ENCODE results near the gene SULT4A1. TPM values are rescaled to one million over a fixed set of nuclear protein-coding genes. Genes with fewer than 3 reads are reported as not detected.

SULT4A1 gene
- total RNA-seq, 1 experiment from 2014 or later: 8.4 TPM

DNA sequence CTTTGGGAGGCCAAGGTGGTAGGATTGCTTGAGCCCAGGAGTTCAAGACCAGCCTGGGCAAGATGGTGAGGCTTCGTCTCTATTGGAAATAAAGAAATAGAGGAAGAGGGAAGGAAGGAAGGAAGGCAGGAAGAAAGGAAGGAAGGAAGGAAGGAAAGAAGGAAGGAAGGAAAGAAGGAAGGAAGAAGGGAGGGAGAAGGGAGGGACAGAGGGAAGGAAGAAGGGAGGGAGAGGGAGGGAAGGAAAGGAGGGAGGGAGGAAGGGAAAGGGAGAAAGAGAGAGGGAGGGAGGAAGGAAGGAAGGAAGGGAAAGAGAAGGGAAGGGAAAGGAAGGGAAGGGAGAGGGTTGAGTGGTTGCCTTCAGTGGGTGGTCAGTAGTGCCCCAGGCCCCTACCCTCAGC, 47.4 kb upstream of the SULT4A1 start:
- Histone ChIP-seq H2AFZ (ENCODE audit: low read depth, low read length, poor library complexity, severe bottlenecking) (no peak overlapping the region), H3K4me1 (ENCODE audit: control insufficient read depth in 1 of 2, insufficient read depth in 2 of 2, low read length in 2 of 2) (no peaks in the 10 kb centered on the region), H3K4me3 (replicated peaks in 1 of 2; ENCODE audit: low read depth in 1 of 2, low read length in 2 of 2) (no peak overlapping the region), H3K27me3 (ENCODE audit: insufficient read depth, low read length) (peaks cover 24% of the 10 kb centered on the region; the same call in 1 of the 2 replicates), H3K79me2 (ENCODE audit: insufficient read depth, low read length) (no peaks in the 10 kb centered on the region), H3K27ac (ENCODE audit: low read depth, low read length) (no peak overlapping the region), H4K20me1 (ENCODE audit: insufficient read depth) (no peaks in the 10 kb centered on the region), H3K9me3 (ENCODE audit: control insufficient read depth in 1 of 2, insufficient read depth in 1 of 2, low read depth in 1 of 2, low read length in 2 of 2) (no peaks in the 10 kb centered on the region), H3K9me2 (ENCODE audit: insufficient read depth) (no peaks in the 10 kb centered on the region), H3K36me3 (ENCODE audit: control insufficient read depth in 1 of 2, insufficient read depth in 2 of 2, low read length in 2 of 2) (no peaks in the 10 kb centered on the region), H3K4me2 (ENCODE audit: low read length) (no peak overlapping the region), H3K9ac (ENCODE audit: low read length) (no peak overlapping the region)
- no peak for TF ChIP-seq SRF (IDR thresholded peaks at IDR 0.05; ENCODE audit: low read depth)
- no peak for TF ChIP-seq FOSL1 (IDR thresholded peaks at IDR 0.05; ENCODE audit: low read depth)
- no peak for TF ChIP-seq RAD21 (IDR thresholded peaks at IDR 0.05; ENCODE audit: low read depth)
- no peak for TF ChIP-seq CTCF (IDR thresholded peaks at IDR 0.05 in 2 of 3, conservative IDR thresholded peaks at IDR 0.05 in 1 of 3; ENCODE audit: borderline replicate concordance in 1 of 3, insufficient read depth in 1 of 3, low read depth in 2 of 3, low read length in 2 of 3)
- TF ChIP-seq ZFX (IDR thresholded peaks at IDR 0.05): no peak
- ATAC-seq (no peak), DNase-seq (ENCODE audit: low read depth, low spot score) (no peak)
- ChIA-PET RAD21 (ENCODE audit: low non-redundant PET in 1 of 2, low total read pairs in 2 of 2, uncharacterized antibody in 2 of 2, unreplicated experiment in 2 of 2) (no interaction called here), CTCF (no interaction called here), POLR2A (no interaction called here)
- intact Hi-C loops (cut with micrococcal nuclease): no loop called here
- no TSS peak for BruUV-seq (replicated peaks)

DNA sequence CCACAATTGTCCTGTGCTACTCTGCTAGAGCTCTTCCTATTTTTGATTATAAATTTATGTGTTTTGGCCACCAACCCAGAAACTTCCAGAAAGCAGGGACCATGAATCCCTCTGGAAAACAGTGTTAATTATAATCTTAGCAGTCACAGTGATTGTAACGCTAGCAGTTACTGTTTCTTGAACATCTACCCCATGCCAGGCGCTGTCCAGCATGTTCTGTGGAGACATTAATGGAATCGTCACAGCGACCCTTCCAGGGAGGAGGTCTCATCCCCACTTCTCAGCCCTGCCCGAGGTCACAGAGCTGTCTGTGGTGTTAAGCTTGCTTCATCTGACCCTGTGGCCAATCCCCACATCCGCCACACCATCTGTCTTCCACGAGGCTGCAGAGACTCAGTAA, 43.4 kb upstream of the SULT4A1 start:
- ATAC-seq (no peak), DNase-seq (ENCODE audit: low read depth, low spot score) (no peak)
- BruUV-seq (replicated peaks): no TSS peak
- H2AFZ ChIP-seq (ENCODE audit: low read depth, low read length, poor library complexity, severe bottlenecking): no peak overlapping the region
- H3K4me1 ChIP-seq (ENCODE audit: control insufficient read depth in 1 of 2, insufficient read depth in 2 of 2, low read length in 2 of 2): peaks cover 0 to 5% of the 10 kb centered on the region in 2 experiments; a peak in 2 of 4 replicates
- ChIA-PET CTCF (interaction anchor here (2.0 kb wide), 1 partner anchor 23 kb away, joined by 5 read pairs; no protein-coding TSS in a partner anchor), POLR2A (no interaction called here), RAD21 (ENCODE audit: low non-redundant PET in 1 of 2, low total read pairs in 2 of 2, uncharacterized antibody in 2 of 2, unreplicated experiment in 2 of 2) (no interaction called here)
- no peak overlapping the region for H3K4me2 ChIP-seq (ENCODE audit: low read length)
- intact Hi-C loops (cut with micrococcal nuclease): no loop called here
- H3K4me3 ChIP-seq (replicated peaks in 1 of 2; ENCODE audit: low read depth in 1 of 2, low read length in 2 of 2): no peak overlapping the region
- no peaks in the 10 kb centered on the region for H3K36me3 ChIP-seq (ENCODE audit: control insufficient read depth in 1 of 2, insufficient read depth in 2 of 2, low read length in 2 of 2)
- no peaks in the 10 kb centered on the region for H4K20me1 ChIP-seq (ENCODE audit: insufficient read depth)
- H3K9me2 ChIP-seq (ENCODE audit: insufficient read depth): no peaks in the 10 kb centered on the region
- no peaks in the 10 kb centered on the region for H3K79me2 ChIP-seq (ENCODE audit: insufficient read depth, low read length)
- H3K9ac ChIP-seq (ENCODE audit: low read length): no peak overlapping the region
- no peak overlapping the region for H3K27ac ChIP-seq (ENCODE audit: low read depth, low read length)
- no peaks in the 10 kb centered on the region for H3K9me3 ChIP-seq (ENCODE audit: control insufficient read depth in 1 of 2, insufficient read depth in 1 of 2, low read depth in 1 of 2, low read length in 2 of 2)
- H3K27me3 ChIP-seq (ENCODE audit: insufficient read depth, low read length): peaks cover 12% of the 10 kb centered on the region; the same call in 1 of the 2 replicates
- TF ChIP-seq POLR2A (IDR thresholded peaks at IDR 0.05; ENCODE audit: borderline replicate concordance, extremely low read depth, insufficient read depth, insufficient read length) (no peak), SP1 (IDR thresholded peaks at IDR 0.05; ENCODE audit: low read depth) (no peak), EZH2 (IDR thresholded peaks at IDR 0.05) (no peak), ATF3 (IDR thresholded peaks at IDR 0.05) (no peak), TCF7L2 (IDR thresholded peaks at IDR 0.05; ENCODE audit: borderline replicate concordance, extremely low read depth, insufficient read depth, insufficient read length) (no peak), CBX3 (IDR thresholded peaks at IDR 0.05; ENCODE audit: low read depth) (no peak), ZNF274 (IDR thresholded peaks at IDR 0.05; ENCODE audit: low read depth, low read length) (no peak), EGR1 (IDR thresholded peaks at IDR 0.05; ENCODE audit: low read depth) (no peak), POLR2AphosphoS5 (IDR thresholded peaks at IDR 0.05; ENCODE audit: low read depth, low read length) (no peak), CEBPB (IDR thresholded peaks at IDR 0.05; ENCODE audit: low read depth) (no peak), SIN3A (IDR thresholded peaks at IDR 0.05; ENCODE audit: low read depth) (no peak)
- TF ChIP-seq, protein P1, sequence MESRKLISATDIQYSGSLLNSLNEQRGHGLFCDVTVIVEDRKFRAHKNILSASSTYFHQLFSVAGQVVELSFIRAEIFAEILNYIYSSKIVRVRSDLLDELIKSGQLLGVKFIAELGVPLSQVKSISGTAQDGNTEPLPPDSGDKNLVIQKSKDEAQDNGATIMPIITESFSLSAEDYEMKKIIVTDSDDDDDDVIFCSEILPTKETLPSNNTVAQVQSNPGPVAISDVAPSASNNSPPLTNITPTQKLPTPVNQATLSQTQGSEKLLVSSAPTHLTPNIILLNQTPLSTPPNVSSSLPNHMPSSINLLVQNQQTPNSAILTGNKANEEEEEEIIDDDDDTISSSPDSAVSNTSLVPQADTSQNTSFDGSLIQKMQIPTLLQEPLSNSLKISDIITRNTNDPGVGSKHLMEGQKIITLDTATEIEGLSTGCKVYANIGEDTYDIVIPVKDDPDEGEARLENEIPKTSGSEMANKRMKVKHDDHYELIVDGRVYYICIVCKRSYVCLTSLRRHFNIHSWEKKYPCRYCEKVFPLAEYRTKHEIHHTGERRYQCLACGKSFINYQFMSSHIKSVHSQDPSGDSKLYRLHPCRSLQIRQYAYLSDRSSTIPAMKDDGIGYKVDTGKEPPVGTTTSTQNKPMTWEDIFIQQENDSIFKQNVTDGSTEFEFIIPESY (IDR thresholded peaks at IDR 0.05; ENCODE audit: extremely low read depth, insufficient replicate concordance, low read length): no peak

Measured in HCT116 (cell line).